Kidney tubule cell (primary cell): ENCODE measurements around the gene ZNF644.

Source experiments
- DNase-seq: peaks from one replicate; pipeline ENCODE4 v3.0.0-alpha.2; 2018; ENCODE audit warnings: low spot score

Gene ZNF644

DNA sequence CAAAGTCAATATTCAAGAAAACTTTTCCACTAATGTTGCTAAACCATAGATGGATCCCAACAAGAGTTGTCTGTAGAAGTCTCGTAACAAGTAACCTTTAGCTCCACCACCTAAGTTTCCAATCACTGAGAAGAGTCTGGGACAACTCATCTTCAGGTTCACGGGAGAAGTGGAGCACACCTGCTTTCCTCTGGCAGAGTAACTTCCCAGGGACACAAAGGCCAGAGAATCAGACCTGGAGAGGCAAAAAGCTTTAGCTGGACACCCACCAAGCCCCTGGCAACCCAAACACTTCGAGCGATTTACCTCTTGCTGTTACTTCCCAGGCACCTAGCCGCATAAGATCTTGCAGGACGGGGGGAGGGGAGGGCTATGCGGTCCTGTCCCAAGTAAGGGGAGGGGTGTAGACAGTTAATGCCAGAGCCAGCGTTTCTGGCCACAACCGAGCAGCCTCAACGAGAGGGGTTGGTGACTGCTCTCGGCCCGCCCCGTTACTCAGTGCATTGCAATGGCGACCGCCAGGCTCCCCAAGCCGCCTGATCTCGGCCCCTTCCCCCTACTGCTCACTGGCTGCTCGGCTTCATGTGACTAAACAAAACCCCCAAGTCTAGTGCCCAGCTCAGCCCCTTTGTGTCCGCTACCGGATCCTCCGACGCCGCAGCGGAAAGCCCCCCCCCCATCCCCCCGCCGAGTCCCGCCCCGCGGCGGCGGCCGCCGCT, 709 bp downstream of the ZNF644 start:
- DNase-seq = peak; percentile 89

DNA sequence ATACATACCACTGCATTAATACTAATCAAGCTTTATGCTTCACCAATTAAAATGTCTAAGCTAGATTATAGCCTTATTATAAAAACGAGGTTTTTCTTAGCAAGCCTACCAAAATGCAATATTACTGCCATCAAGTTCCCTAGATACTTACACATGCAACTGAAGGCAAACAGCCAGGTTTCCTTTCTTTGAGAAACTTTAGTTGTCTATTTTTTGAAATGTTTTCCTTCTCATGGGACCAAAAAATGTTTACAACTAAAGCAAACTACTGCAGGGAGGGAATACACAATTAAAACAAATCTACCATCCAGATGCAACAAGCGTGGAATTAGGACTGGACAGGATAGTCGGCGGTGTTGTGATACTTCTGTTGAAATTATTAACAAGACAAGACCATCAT, 1.3 kb downstream of the ZNF644 start:
- DNase-seq = peak; percentile 7

DNA sequence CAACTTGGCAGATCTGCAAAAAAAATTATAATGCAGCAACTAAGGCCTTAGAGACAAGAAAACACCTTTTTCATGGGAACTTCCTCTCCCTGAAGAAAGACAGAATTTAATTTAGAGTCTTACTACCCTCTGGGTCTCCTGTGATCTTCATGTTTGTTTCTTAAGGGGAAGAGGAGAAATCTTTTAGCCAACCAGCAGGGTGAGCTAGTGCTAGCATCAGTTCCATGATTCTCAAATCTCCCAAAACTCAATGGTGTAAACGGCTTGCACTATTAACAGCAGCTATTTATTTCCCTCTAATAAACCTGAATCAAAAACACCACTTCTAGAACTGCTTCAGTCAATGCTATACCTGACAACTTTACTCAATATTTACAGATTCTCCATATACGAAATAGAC, 3.8 kb downstream of the ZNF644 start:
- DNase-seq = no peak

DNA sequence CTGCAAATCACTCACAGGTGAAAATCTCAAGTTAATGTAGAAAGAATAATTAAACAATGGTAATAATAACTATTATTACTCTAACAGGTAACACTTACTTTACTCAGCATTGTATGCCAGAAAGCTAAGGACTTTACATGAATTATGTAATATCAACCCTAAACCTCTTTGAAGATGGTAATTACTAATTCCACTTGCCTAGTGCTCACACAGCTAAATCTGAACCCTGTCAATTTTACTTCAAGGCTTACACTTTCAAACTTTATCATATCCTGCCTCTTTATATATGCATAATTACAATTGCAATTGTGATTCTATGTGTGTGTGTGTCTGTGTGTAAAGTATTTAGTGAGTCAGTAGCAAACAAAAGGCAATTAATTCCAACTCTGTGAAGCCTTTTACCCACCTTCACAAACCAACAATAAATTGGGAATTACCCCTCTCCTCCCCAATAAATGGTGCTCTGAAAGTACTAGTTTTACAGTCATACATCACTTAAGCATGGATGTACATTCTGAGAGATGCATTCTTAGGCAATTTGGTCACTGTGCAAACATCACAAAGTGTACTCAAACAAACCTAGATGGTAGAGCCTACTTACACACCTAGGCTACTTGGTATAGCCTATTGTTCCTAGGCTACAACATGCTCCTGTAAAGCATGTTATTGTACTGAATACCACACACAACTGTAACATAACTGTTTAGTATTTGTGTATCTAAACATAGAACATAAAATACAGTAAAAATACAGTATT, 5.9 kb downstream of the ZNF644 start:
- DNase-seq = peak; percentile 79

DNA sequence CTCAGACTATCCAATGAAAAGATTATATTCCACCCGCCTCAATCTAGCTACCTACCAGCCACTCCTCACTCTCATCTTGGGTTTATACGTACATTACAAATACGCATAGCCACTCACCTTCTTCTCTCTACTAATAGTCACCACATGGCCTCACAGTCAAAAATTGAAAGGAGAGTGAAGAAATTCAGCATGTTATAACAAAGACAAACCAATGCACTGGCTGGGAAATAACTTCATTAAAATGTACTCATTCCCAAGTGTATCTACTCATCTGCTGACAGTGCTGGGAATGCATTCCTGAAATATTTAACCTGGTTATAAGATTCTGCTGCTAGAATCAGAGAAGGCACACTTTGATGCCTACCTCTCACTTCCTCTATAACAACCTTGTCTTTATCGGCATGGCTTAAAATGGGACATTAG, 6.5 kb downstream of the ZNF644 start:
- DNase-seq = peak; percentile 70

DNA sequence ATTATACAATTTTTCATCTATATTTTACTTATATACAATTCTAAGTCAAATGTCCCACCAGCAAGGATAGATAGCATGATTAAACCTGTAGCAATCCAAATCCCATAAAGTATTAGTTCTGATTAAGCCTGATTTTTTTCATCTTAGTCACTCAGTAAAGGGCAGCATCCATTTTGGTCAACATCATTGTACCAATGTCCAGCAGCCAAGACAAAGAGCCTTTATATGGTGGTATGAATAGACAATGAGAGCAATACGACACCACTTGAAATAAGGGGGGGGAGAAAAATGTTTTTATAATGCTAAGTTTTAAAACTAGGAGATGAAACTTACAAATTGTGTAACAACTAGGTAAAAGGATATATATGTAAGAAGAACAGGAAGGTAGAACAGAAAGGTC, 7.4 kb downstream of the ZNF644 start:
- peak; percentile 31 for DNase-seq

DNA sequence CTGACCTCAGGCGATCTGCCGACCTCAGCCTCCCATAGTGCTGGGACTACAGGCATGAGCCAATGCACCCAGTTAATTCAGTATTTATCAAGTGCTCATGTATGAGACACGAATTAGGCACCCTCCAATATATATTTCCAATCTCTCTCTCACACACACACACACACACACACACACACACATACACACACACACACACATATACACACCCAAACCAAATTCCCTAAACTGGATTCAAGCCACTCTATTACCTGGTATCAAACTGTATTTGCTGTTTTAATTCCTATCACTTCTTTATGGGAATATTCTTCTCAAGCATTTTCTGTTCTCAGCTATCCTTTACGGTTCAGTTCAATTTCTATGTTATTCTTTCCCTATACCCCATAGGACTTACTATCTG, 8.5 kb downstream of the ZNF644 start:
- DNase-seq = no peak

DNA sequence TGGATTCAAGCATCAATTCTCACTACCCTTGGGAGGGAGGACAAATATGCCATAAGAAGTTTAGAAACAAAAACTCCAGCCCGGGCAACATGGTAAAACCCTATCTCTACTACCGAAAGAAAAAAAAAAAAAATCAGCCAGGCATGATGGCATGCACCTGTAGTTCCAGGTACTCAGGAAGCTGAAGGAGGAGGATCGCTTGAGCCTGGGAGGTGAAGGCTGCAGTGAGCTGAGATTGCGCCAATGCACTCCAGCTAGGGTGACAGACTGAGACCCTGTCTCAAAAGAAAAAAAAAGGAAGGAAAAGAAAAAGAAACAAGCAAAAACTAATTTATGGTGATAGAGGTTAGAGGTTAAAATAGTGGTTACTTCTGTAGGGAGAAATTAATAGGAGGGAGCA, 9.6 kb downstream of the ZNF644 start:
- no peak for DNase-seq

DNA sequence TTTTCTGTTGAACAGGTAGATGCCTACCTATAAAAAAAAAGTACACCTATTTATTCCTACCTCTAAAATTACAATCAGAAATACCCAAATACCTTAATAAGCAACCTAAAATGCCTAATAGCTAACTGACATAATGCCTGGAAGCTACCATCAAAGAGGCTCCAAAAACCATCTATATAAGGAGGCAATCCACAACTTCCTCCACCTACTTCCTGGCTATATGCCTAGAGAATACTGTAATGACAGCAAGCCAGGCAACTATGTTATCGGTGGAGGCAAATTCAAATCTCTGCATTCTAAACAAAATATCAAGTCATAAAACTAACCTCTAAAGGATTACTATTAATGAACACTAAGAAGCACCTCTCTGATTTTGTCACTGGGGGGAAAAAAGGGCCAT, 10.1 kb downstream of the ZNF644 start:
- DNase-seq = no peak

DNA sequence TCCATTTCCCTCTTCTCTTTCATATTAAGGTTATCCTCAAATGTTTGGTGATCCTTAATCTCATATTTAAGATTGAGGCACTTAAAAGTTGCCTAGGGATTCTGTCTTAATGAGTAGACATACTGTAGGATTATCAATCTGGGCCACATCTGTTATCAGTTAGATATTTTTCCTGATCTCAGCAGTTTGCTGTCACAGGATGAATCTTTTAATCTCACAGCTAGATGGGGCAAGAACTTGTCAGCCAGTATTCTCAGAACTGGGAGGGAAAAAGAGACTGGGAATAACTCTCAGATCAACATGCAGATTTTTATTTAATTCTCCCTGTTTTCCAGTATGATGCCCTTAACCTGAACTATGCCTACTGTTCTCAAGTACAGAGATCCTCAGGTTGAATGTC, 14.0 kb downstream of the ZNF644 start:
- DNase-seq = no peak

DNA sequence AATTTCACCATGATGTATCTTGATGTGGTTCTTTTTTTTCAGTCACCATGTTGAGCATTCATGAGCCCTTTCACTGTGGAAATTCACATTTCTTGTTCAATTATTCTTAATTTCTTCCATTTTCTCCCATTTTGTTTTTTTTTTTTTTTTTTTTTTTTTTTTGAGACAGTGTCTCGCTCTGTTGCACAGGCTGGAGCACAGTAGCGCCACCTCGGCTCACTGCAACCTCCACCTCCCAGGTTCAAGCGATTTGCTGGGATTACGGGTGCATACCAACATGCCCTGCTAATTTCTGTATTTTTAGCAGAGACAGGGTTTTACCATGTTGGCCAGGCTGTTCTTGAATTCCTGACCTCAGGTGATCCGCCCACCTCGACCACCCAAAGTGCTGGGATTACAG, 14.7 kb downstream of the ZNF644 start:
- no peak for DNase-seq

DNA sequence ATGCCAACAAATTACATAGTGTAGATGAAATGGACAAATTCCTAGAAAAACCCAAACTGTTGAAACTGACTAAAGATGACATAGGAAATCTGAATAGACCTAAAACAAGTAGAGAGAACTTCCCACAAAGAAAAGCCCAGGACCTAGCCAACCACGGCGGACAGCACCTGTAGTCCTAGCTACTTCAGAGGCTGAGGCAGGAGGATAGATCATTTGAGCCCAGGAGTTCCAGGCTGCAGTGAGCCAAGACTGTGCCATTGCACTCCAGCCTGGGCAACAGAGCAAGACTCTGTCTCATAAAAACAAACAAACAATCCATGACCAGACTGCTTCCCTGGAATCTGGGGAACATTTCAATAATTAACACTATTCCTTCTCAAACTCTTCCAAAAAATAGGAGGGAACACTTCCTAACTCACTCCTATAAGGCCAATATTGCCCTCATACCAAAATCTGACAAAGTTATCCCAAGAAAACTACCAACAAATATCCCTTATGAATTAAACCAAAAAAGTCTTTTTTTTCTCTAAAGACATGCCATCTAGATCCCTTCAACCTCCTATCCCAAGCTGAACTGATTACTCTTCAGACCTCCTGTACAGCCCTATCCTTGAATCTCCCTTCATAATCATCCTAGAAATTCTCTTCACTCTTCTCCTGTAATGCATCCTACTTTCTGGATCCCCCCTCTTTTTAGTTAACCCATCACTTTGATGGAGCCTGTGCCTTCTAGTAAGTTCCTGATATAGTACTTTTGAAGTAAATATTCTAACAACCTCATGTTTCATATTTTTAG, 15.5 kb downstream of the ZNF644 start:
- DNase-seq = peak; percentile 11

DNA sequence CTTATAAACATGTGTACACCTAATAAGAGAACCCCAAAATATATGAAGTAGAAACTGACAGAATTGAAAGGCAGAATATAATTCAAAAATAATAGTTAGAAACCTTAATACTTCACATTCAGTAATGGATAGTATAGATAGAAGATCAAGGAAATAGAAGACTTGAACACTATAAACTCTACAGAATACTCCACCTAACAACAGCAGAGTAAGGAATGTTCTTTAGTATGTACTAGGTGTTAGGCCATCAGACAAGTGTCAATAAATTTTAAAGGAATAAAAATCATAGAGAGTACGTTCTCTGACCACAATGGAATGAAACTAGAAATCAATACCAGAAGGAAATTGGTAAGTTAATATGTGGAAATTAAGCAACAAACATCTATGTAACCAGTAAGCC, 16.6 kb downstream of the ZNF644 start:
- no peak for DNase-seq

DNA sequence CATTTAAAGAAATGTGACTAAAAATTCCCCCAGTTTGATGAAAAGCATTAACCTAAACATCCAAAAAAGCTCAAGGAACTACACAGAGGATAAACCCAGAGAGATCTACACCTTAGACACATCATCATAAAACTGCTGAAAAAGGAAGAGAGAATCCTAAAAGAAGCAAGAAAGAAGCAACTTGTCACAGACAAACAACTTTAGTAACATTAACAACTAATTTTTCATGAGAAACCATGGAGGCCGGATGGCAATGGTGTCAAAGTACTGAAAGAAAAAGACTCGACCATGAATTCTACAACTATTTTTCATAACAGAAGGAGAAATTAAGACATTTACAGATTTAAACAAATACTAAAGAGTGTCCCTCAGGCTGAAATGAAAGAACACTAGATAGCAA, 17.7 kb downstream of the ZNF644 start:
- DNase-seq = no peak

DNA sequence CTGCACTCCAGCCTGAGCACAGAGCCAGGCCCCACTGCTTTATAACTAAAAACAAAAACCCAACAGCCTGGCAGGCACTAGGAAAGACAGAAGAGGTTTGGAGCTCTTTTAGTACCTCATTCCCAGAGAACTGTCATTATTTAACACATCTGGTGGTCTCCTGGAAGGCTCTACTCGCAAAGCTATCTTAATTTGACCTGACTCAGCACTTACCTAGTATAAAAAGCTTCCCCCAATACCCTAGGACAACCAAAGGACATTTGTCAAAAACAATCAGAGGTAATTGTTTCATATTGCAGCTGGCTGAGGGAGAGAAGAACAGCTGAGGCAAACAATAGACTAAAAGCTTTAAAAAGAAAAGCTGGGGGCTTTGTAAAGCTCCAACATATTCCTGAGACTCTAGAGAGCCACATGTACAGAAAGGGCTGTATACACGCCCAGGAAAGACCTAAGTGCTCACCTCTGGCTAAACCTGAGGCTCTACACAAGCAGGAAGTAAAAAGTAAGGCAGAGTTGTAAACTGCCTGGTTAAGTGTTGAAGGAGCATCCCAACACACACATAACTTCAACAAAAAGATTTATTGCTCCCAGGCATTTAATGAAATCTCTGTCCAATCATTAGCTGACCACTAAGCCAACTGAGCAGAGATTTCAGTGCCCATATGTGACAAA, 25.0 kb downstream of the ZNF644 start:
- no peak for DNase-seq

DNA sequence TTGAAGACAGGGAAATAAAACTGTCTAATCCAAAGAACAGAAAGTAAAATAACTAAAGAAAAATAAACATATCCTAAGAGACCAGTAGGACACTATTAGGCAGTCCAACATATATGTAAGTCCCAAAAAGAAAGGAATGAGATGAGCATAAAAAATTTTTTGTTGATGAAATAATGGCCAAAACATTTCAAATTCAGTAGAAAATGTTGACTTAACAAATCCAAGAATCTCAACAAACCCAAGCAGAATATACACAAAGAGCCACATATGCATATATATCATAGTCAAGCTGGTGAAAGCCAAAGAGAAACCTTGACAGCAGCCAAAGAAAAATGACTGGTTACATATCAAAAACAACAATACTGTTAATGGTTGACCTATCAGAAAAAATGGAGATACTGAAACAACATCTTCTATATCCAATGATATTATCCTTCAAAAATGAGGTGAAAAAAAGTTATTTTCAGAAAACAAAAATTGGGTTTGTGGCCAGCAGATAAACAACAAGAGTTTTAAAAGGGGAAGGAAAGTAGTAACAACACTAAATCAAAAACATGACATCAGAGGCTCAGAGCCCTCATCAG, 26.4 kb downstream of the ZNF644 start:
- no peak for DNase-seq

DNA sequence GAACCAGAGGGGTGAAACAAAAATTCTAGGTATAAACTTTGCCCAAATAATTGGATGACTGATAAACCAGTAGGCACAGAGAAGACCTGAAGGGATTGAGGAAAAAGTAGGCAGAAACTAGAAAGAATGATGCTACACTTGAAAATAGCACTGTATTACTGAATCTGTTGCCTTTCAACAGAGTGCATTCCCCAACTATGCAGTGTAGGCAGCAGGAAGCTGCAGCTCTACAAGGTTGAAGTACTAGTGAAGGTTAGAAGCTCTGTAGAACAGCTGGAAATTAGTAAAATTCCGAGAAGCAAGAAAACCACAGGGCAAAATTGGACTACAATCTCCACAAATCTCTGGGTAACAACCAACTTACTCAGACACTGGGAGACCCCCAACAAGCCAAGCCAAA, 27.4 kb downstream of the ZNF644 start:
- no peak for DNase-seq

DNA sequence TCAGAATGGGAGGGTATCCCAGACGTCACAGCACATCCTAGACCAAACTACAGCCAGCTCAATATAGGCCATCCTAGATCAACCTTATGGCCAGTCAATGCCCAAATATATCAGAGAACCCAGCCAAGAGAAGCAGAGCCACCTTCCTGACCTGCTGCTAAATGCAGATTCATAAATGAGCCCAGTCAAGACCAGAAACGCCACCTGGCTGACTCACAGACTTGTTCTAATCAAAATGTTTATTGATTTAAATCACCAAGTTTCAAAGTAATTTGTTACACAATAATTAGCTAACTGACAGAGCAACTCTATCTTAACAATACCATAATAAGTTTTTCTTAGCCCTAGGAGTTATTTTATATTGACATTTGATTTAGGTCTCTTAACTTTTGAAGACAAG, 28.6 kb downstream of the ZNF644 start:
- DNase-seq = no peak

DNA sequence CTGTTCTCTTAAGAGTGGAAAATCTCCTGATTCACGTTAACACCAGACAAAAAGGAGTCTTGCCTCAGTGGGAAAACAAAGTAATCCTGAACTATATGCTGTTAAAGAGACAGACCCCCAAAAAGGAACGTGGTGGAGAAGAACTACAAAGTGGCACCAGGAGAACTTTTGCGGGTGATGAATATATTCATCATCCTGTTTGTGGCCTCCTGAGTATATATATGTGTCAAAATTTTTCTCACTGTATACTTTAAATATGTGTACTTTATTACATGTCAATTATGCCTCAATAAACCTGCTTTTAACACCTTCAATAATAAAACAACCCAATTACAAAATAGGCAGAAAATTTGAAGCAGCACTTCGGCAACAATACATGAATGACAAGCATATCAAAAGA, 31.1 kb downstream of the ZNF644 start:
- DNase-seq = no peak

DNA sequence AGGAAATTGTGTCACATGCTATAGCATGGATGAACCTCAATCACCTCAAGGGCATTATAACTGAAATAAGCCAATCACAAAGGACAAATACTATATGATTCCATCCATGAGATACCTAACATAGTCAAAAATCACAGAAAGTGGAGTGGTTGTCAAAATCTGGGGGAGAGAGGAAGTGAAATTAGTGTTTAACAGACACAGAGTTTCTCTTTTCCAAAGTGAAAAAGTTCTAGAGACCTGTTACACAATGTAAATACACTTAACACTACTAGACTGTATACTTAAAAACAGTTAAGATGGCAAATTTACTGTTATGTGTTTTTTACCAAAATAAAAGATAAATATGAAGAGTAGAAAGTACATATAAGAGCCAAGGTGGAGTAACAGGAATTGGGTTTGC, 31.8 kb downstream of the ZNF644 start:
- no peak for DNase-seq

DNA sequence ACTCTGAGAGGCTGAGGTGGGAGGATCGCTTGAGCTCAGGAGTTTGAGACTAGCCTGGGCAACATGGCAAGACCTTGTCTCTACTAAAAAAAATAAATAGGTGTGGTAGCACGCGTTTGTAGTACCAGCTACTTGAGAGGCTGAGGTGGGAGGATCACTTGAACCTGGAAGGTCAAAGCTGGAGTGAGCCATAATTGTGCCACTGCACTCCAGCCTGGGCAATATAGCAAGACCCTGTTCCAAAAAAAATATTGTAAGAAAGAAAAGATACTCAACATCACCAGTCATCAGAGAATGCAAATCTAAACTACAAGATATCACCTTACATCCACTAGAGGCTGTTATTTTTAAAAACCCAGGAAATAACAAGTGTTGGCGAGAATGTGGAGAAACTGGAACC, 32.5 kb downstream of the ZNF644 start:
- no peak for DNase-seq

DNA sequence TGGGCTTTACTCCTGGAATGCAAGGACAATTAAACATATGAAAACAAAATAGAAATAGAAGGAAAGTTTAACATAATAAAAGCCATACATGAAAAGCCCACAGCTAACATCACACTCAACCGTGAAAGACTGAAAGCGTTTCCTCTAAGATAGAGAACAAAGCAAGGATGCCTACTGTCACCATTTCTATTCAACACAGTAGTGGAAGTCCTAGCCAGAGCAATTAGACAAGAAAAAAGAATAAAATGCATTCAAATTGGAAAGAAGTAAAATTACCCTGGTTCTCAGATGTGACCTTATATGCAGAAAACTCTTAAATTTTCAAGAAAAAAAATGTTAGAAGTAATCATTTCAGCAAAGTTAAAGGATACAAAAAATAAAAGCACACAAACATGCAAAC, 34.0 kb downstream of the ZNF644 start:
- no peak for DNase-seq
